Fibroblast of skin of abdomen (primary cell): Measurements from ENCODE around the gene TBX1.
A peak's percentile ranks its signal among the peaks of the same experiment; 100 is the strongest.

ENCODE experiments used
- DNase-seq: peaks from one replicate; pipeline ENCODE4 v3.0.0-alpha.2; 2013

TBX1 gene

GRCh38 chr22:19753996-19754700 is 6.4 kb upstream of the TBX1 start:
- DNase-seq, result no peak

DNA sequence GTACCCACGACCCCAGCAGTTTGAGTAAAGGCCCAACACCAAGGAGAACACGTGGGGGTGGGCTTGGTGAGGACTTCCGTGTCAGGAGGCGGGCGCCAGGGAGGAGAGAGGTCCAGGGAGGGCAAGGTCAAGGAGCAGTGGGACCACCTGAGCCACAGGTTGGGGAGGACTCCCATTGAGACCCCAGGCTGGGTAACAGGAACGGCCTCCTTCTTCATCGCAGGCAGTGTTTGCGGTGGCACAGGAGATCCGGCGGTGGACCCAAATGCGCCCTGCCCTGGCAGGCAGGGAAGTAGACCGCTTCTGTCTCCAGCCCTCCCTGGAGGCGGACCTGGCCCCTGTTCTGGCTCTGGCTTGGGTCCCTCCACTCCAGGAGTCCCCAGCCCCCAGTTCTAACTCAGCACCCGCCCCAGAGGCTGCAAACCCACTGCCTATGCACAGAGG is 5.9 kb upstream of the TBX1 start:
- no peak for DNase-seq

DNA sequence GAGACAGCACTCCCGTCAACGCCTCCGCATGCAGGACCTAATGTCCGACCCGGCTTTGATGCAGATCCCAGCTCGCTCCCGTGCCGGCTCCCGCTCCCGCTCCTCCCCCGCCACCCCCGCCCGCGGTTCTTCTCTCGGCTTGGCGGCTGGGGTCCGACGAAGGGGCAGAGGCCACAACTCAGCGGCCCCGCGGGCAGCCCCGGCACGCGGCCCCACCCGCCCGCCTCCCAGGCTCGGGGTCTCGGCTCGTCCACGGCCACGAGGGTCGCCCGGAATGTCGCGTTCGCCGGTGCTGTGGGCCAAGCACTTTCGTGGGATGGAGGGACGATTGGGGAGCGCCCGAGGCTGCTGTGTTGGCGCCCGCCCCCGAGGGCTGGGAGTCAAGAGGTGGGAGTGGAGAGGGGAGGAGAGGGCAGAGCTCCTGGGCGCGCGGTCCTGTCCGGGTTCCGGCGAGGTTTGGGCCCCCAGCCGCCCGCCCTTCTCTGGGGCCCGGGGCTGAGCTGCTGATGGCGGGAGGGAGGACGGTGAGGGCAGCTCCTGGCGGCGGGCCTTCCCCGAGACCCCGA is 5.3 kb upstream of the TBX1 start:
- DNase-seq, result no peak

GRCh38 chr22:19755722-19756287 is 4.8 kb upstream of the TBX1 start:
- DNase-seq, result no peak

DNA sequence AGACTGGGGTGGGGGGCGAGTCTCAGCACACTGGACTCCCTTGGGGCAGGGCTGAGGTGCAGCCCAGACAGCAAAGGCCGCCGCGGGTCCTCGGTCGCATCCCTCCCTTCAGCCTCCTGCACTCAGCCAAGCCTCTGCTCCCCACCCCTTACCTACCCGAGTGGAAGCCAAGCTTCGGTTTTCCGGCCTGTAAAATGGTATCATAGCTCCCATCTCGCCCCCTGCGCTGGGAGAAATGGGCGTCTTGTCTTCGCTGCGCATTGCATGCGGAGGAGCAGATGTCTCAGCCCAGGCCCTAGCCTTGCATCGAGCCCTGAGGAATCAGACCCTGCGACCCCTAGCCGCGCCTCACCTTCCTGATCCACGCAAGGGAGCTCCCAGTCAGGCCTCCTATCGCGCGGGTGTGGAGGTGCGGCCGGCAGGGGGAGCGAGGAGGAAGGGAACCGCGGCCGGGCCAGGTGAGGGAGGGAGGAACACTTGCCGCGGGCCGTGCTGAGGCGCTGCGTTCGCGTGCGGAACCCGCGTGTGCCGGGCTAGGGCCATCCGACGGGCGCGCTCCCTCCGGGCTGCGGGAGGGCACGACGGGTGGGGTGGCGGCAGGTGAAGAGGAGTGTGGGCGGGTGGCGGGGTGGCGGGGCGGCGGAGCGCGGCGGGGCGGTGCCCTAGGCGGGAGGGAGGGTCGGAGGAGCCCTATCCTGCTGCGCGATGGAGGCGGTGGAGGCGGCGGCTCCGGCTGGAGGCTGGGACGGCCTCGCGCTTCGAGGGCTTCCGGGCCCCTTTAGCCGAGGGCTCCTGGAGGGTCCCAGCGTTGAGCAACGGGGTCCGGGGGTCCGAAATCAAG is 4.1 kb upstream of the TBX1 start:
- DNase-seq, result no peak

DNA sequence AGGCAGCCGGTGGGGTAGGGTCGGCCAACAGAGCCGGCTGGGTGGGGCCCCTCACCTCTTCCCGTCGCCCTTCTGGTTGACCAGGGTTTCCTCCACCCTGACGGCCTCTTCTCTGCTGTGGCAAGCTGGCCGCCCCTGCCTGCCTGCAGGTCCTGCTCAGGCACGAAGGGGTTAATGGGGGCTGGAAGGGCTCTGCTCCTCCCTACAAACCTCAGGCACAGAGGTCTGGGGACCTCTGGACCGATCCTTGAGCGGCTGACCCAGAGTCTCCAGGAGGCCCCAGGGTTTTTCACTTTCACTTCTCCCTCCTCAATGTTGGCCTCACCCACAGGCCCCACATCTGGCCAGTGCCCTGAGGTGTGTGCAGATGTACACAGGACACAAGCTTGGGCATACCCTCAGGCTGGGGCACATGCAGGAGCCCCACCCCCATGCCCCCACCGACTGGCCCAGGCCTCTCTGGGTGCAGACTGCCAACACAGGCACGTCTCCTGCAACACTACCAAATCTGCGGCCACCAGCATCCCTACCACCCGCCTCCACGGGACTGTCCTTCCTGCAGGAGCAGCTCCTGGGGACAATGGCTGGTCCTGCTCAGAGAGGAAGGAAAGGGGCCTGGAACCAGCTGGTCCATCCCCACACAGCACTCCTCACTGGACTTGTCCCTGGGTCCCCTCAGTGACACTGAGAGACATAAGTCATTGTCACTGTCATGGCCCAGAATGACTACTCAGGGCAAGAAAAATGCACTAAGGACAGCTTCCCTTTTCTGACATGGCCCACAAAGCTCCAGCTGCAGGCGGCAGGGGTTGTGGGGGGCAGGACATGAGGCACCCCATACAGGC is 3.2 kb upstream of the TBX1 start:
- no peak for DNase-seq

DNA sequence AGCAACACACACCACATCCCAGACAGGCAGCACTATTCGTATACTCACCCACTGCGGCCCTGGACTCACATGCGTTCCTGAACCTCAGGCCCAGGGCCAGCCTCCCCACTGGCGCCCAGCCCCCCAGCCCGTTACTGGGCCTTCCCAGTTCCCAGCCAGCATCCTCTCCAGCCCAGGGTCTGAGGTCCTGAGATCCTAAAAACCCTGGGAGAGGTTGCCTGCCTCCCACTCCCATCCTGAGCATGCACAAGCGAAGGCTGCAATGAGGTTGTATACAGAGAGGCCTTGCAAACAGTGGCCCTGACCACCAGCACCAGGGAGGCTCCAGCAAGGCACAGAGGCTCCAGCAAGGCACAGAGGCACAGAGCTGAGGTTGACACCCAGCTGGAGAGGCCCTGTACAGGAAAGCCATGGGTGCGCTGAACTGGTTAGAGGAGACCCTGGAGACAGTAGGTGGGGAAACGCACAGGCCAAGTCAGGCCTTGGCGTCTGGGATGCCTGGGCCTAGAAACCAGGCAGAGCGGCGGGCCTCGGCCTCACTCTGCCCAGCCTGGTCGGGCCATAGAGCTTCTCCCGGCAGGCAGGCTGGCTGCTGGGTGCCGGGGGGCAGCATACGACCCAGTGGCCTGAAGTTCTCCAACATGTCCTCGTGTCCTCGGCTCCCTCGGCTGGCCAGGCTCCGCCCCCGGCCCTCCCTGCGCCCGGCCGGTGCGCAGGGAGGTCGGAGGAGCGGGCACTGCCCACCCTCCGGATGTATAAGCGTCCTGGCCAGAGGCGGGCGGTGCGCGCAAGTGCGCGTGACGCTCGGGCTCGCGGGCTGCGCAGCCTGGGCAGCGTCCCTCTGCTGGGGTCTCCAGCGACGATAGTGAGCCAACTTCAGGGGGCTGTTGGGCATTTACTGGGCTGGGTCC is 2.3 kb upstream of the TBX1 start:
- DNase-seq, result no peak

DNA sequence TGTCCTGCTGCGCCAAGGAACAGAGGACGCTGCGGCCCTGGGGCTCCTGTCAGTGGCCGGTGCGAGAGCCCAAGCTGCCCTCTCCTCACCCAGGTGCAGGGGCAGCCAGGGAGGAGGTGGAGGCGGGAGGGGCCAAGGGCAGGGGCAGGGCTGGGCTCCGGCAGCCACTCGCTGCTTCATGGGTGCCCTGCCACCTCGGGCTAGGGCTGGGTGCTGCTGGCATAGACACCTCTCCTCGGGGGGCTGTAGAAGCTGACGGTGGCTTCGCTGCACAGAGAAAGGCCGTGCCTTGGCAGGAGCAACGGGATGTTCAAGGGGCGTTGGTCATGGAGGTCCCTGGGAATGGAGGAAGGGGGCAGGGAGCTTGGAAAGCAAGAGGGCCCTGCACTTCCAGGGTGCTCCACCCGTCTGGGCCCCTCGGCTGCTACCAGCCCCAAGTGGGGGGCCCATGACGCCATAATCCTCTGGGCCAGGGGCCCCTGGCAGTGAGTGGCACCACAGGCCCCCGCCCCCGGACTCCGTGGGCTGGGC is 1.6 kb upstream of the TBX1 start:
- no peak for DNase-seq

- DNase-seq, result no peak
Observed at GRCh38 chr22:19759427-19760057, 1.0 kb upstream of the TBX1 start.

GRCh38 chr22:19760951-19761724 is 560 bp downstream of the TBX1 start:
- DNase-seq, result no peak

GRCh38 chr22:19761725-19762567 is 1.4 kb downstream of the TBX1 start:
- DNase-seq, result peak; percentile 20

DNA sequence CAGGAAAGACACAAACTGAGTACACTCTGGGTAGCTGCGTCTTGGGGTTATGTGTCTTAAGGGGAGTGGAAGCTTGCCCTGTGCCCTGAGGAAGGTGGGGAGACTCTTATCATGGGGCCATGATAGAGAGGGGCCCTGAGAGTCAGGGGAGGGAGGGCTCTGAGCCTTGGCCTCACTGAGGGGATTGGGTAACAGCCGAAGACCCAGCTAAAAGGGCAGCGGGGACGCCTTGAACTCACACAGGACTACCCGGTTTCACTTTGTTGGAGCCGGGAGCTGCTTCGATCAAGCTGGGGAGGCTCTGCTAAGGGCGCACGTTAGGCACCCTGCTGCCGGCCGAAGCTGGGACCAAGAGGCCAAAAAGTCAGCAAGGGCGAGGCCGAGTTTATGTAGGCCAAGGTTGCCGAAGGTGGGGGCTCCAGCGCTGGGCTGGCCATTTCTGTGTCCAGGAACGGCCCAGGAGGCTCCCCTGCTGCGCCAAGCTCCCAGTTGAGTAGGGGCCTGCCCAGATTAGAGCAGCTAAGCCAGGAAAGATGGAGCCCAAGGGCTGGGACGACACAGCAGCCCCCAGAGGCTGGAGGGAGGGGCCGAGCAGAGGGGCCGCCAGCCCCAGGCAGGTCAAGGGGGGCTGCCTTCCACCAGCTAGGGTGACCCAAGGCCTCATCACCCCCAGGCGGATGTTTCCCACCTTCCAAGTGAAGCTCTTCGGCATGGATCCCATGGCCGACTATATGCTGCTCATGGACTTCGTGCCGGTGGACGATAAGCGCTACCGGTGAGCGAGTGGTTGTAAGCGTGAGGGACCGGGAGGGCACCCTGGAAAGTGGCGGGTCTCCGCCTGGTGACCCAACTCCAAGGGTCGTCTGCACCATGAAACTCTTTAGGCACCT is 2.2 kb downstream of the TBX1 start:
- DNase-seq, result no peak

DNA sequence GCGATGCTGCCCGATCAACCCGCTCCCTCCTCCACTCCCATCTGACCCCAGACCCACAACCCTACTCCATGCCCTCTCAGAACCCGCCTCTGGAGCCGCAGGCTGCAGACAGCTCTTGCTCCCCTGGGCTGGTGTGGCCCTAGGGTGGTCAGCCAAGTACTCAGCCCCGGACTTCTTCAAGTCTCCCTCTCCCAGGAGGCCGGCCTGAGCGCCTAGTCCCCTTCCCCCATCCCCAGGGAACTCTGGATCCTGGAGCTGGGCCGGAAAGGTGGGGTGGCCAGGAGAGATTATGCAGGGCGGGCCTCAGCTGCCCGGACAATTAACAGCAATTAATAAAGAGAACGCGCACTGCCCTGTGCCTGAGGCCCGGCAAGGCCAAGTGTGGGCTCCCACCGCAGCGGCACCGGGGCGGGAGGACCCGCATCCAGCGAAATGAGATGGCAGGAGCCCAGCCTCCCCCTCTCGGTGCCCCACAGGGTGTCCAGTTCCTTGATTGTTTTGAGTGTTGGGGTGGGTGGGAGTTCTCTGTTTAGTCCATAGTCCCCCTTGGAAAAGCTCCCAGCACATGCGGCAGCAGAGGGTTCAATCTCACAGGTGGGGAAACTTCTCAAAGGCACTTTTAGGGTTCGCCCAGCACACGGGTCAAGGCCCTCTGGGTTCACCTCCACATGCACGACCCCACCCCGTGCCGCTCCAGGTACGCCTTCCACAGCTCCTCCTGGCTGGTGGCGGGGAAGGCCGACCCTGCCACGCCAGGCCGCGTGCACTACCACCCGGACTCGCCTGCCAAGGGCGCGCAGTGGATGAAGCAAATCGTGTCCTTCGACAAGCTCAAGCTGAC is 3.1 kb downstream of the TBX1 start:
- no peak for DNase-seq

DNA sequence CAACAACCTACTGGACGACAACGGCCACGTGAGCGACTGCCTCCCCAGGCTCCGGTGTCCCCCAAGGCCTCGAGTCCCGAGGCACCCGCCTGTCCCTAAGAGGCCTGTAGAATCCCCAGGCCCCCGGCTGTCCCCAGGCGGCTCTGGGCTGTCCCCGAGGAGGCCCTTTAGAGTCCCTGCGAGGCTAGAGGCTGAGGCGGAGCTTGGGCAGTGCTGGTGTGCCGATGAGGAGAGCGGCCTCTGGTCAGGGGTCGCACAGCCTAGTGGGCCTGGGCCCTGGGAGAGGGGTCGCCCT is 3.7 kb downstream of the TBX1 start:
- no peak for DNase-seq

- DNase-seq, result no peak
Observed at GRCh38 chr22:19764636-19765476, 4.3 kb downstream of the TBX1 start.
